Stomach (tissue), 9 donors: ENCODE data around the gene LEMD3. TPM values are rescaled to one million over a fixed set of nuclear protein-coding genes. Genes with fewer than 3 reads are reported as not detected.

Source experiments
- DNase-seq, 2 donors: peaks; one replicate each; pipeline versions ENCODE4 v3.0.0 to v3.0.0-alpha.2; 2013 to 2019
- H3K27ac ChIP-seq, 5 donors: fragments of 200-600 bp in 4 of 5; sonication (generic) in 4 of 5; one replicate each; pipeline ENCODE4 v1.5.1; 2013 to 2019; ENCODE audit warnings: mild to moderate bottlenecking in 1 of 5, moderate library complexity in 1 of 5
- H3K27me3 ChIP-seq, 3 donors: fragments of 200-600 bp; sonication (generic); one replicate each; pipeline ENCODE4 v1.5.1; 2017 to 2019; ENCODE audit warnings: mixed run types in 1 of 3
- H3K36me3 ChIP-seq, 4 donors: fragments of 200-600 bp; sonication (generic); 1 replicate in 3 of 4; 2 replicates in 1 of 4; pipeline ENCODE4 v1.5.1; 2016 to 2019
- H3K4me1 ChIP-seq, 4 donors: fragments of 200-600 bp; sonication (generic); one replicate each; pipeline ENCODE4 v1.5.1; 2016 to 2019
- H3K4me3 ChIP-seq, 4 donors: fragments of 200-600 bp; sonication (generic) in 3 of 4; one replicate each; pipeline ENCODE4 v1.5.1; 2016 to 2019; ENCODE audit warnings: mild to moderate bottlenecking in 1 of 4
- H3K9me3 ChIP-seq, 4 donors: fragments of 200-600 bp; sonication (generic); one replicate each; pipeline ENCODE4 v1.5.1; 2016 to 2019
- CTCF ChIP-seq, 7 experiments: fragments of 450-650 bp in 4 of 7; fragments of 200-600 bp in 3 of 7; sonication (generic) in 3 of 7; IDR thresholded peaks; one replicate each; pipeline ENCODE4 v1.5.1; 2016 to 2019; ENCODE audit warnings: antibody characterized with exemption in 7 of 7, control low read depth in 2 of 7, mild to moderate bottlenecking in 1 of 7
- EP300 ChIP-seq: sonication (generic); formaldehyde crosslinking; IDR thresholded peaks from one replicate; pipeline ENCODE4 v1.6.1; 2017; ENCODE audit warnings: antibody characterized with exemption
- POLR2A ChIP-seq, 4 donors: fragments of 450-650 bp; IDR thresholded peaks; one replicate each; pipeline ENCODE4 v1.6.1; 2016; ENCODE audit warnings: antibody characterized with exemption in 4 of 4, control low read depth in 2 of 4, mild to moderate bottlenecking in 1 of 4, moderate library complexity in 1 of 4
- POLR2AphosphoS5 ChIP-seq, 3 donors: sonication (generic); formaldehyde crosslinking; IDR thresholded peaks; one replicate each; pipeline ENCODE4 v1.6.1; 2016; ENCODE audit warnings: antibody characterized with exemption in 3 of 3
- WGBS, 5 donors: extraction: QIAGEN DNeasy Blood & Tissue Kit in 3 of 5; methylation state at CpG; one replicate each; pipeline versions ENCODE4 v1.1.5 to v1.1.7; 2013 to 2018; 5-methylcytosine and 5-hydroxymethylcytosine counted together
- intact Hi-C: fragments of 100-400 bp; cut with DNase I; formaldehyde crosslinking; loops from one replicate; pipeline ENCODE4 v1.15.1; 2023; ENCODE audit warnings: low total_unique reads
- polyA plus RNA-seq, 3 donors: library from polyadenylated mRNA; stranded (reverse); fragments of 200-250 nt; gene quantifications; one replicate each; pipeline ENCODE4 v1.2.3, GENCODE V29; 2013
- total RNA-seq, 5 donors: library from RNA; depleted of rRNA; stranded (reverse); fragments of >200 nt; gene quantifications; one replicate each; pipeline versions ENCODE4 v1.1.0 to v1.2.3, GENCODE V29; 2014 to 2016
- donor health status: healthy with polysubstance abuse.
- donor health status: Bipolar disorder and iron deficiency.
- donor health status: healthy.

Gene LEMD3
- total and polyA plus RNA-seq, 8 donors, result 2.7 to 230 (median 18.9) TPM

GRCh38 chr12:65152596-65152995, 16.8 kb upstream of the LEMD3 start:
- no peaks in the 10 kb centered on the region for H3K4me1 ChIP-seq
- TF ChIP-seq CTCF (IDR thresholded peaks at IDR 0.05) (no peak), POLR2AphosphoS5 (IDR thresholded peaks at IDR 0.05) (no peak), EP300 (no peak), POLR2A (IDR thresholded peaks at IDR 0.05) (no peak)
- WGBS, 5 donors, result 50 to 73% (median 65%) methylated on average over 1 of the region's 1 CpG
- no peaks in the 10 kb centered on the region for H3K9me3 ChIP-seq
- H3K4me3 ChIP-seq, result no peak overlapping the region
- H3K36me3 ChIP-seq, result no peaks in the 10 kb centered on the region
- no peak for DNase-seq
- H3K27me3 ChIP-seq, result no peaks in the 10 kb centered on the region
- H3K27ac ChIP-seq, result no peak overlapping the region
- intact Hi-C loops, result no loop called here

- WGBS, 5 donors, result 60 to 79% (median 62%) methylated on average over 3 of the region's 3 CpGs
- TF ChIP-seq POLR2A (IDR thresholded peaks at IDR 0.05), result no peak
- TF ChIP-seq CTCF (IDR thresholded peaks at IDR 0.05), result no peak
- no peak for TF ChIP-seq EP300
- TF ChIP-seq POLR2AphosphoS5 (IDR thresholded peaks at IDR 0.05), result no peak
- intact Hi-C loops, result no loop called here
Measured at GRCh38 chr12:65155784-65156183, 13.6 kb upstream of the LEMD3 start.

GRCh38 chr12:65156366-65156841, 13.0 kb upstream of the LEMD3 start:
- no peak for TF ChIP-seq POLR2AphosphoS5 (IDR thresholded peaks at IDR 0.05)
- no peak for TF ChIP-seq POLR2A (IDR thresholded peaks at IDR 0.05)
- TF ChIP-seq EP300, result no peak
- no peak for TF ChIP-seq CTCF (IDR thresholded peaks at IDR 0.05)
- no peaks in the 10 kb centered on the region for H3K27me3 ChIP-seq
- 65 to 74% (median 73%) methylated on average over 2 of the region's 2 CpGs for WGBS, 5 donors
- H3K9me3 ChIP-seq, result no peaks in the 10 kb centered on the region
- H3K4me1 ChIP-seq, result no peaks in the 10 kb centered on the region
- no peaks in the 10 kb centered on the region for H3K36me3 ChIP-seq
- no peak for DNase-seq
- intact Hi-C loops, result no loop called here
- no peak overlapping the region for H3K27ac ChIP-seq
- no peak overlapping the region for H3K4me3 ChIP-seq

More at GRCh38 chr12:65155784-65156183, 13.6 kb upstream of the LEMD3 start:
- Histone ChIP-seq H3K27ac (no peak overlapping the region), H3K9me3 (no peaks in the 10 kb centered on the region), H3K36me3 (no peaks in the 10 kb centered on the region), H3K4me1 (no peaks in the 10 kb centered on the region), H3K27me3 (no peaks in the 10 kb centered on the region), H3K4me3 (no peak overlapping the region)
- no peak for DNase-seq

GRCh38 chr12:65157091-65157490, 12.3 kb upstream of the LEMD3 start:
- H3K4me1 ChIP-seq, result no peaks in the 10 kb centered on the region
- H3K4me3 ChIP-seq, result no peak overlapping the region
- no peaks in the 10 kb centered on the region for H3K36me3 ChIP-seq
- WGBS, 5 donors, result 74 to 86% (median 79%) methylated on average over 4 of the region's 4 CpGs
- DNase-seq, result no peak
- H3K27ac ChIP-seq, result no peak overlapping the region
- intact Hi-C loops, result no loop called here
- H3K27me3 ChIP-seq, result peaks cover 0 to 4% (median 0%) of the 10 kb centered on the region in 3 donors
- TF ChIP-seq EP300 (no peak), CTCF (IDR thresholded peaks at IDR 0.05) (no peak), POLR2A (IDR thresholded peaks at IDR 0.05) (no peak), POLR2AphosphoS5 (IDR thresholded peaks at IDR 0.05) (no peak)
- no peaks in the 10 kb centered on the region for H3K9me3 ChIP-seq
